ENCODE results near the gene ARHGEF10L.

The ARHGEF10L gene

DNA sequence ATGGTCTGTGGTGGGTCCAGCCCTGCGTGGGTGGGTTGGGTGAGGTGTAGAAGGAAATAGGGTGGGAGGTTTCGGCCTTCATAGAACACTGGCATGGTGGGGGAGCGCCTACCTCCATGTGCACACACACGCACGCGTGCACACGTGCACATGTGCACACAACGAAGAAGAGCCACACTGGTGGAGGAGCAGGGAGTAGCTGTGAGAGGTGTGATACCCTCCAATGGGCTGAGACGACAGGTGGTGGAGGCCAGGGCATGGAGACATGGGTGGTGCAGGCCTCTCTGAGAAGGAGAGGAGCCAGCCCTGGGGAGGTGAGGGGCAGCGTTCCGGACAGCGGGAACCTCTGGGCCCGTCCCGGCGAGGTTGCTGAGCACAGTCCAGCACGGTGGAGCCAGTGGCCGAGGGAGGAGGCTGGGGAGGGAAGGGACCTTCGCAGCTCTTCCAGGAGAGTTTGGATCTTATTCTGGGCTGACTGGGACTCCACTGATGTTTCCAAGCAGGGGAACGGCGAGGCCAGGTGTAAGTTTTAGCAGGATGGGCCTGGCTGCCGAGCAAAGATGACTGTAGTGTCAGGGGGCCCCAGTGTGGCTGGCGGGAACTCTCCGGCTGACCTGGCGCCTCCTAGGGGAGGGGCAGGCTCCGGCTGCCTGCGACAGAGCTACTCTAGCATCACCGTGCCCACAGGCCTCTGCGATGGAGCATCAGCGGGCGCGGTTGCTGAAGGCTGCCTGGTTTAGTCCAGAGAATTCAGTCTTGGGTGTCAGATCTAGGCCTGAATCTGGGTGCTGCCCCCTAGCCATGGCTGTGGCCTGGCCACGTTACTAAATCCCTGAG lies 107.2 kb downstream of the ARHGEF10L start:
- DNase-seq (ENCODE audit: low read depth, low spot score), result no peak
- no peak for TF ChIP-seq CTCF (IDR thresholded peaks at IDR 0.05; ENCODE audit: insufficient read depth, low read length, missing control alignments)
- POLR2A ChIA-PET, result no interaction called here
- no peak overlapping the region for H3K4me3 ChIP-seq (ENCODE audit: low read depth, low read length)
- CTCF ChIA-PET, result interaction anchor here (8.6 kb wide), 1 partner anchor 16 kb away, joined by 65 read pairs; no protein-coding TSS in a partner anchor

DNA sequence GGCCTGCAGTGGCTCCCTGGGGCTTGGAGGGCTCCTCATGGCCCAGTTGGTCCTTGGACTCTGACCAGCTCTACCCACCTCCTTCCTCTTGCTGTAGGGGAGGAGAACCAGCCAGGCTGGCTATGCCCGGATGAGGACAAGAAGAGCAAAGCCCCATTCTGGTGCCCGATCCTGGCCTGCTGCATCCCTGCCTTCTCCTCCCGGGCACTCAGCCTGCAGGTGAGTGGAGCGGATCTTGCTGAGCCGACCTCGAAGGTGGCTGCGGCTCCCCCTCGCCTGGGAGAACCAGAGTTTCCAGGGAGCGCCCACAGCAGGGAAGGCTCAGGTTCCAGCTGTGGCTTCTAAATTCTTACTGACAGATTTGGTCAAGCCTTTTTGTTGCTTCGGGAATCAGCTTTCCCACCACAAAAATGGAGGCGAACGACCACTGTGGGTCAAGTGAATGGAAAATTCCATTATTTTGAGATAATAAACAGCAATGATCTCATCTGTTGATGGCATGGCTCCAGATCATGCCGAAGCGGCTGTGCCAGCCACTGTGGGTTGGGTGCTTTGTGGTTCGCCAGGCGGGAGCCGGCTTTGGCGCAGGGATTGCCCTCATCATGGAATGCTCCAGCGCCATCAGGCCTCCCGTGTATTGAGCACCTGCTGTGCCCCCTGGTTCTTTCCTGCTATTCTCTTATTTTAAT lies 109.1 kb downstream of the ARHGEF10L start:
- ChIA-PET CTCF (interaction anchor here (0.7 to 8.6 kb wide), 5 partner anchors 10 to 452 kb away, joined by 3 to 65 read pairs (median 6); no protein-coding TSS in a partner anchor), POLR2A (no interaction called here)
- H3K4me3 ChIP-seq (ENCODE audit: low read depth, low read length), result no peak overlapping the region
- no peak for TF ChIP-seq CTCF (IDR thresholded peaks at IDR 0.05; ENCODE audit: insufficient read depth, low read length, missing control alignments)
- DNase-seq (ENCODE audit: low read depth, low spot score), result no peak

DNA sequence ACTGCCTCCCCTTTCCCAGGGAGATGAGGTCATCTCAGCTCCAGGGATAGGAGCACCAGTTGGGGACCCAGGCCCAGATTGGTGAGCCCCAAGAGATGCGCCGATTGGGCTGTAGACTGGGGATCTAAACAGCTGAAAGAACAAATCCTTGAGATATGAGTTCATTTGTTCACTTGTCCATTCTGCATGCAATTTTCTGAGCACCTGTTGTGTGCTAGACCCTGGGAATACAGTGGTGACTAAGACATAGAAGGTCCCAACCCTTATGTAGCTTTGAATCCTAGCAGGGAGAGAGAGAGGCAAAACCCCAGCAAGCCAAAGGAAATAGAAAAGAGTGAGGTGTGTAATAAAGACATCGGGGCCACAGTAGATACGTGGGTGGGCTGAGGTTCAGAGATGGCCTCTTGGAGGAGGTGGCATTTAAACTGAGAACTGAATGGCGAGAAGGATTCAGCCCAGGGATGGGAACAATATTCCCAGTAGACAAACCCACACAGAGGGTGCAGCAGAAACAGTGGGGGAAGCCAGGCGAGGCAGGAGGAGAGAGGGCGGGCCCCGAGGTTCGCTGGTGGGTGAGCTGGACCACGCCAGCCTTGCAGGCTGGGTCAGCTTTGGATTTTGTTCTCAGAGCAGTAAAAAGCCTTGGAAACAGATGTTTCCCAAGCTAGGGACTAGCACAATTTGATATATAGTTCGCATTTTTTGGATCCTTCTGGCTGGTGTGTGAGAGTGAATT lies 110.0 kb downstream of the ARHGEF10L start:
- no peak for DNase-seq (ENCODE audit: low read depth, low spot score)
- CTCF ChIA-PET, result interaction anchor here (1.2 to 8.6 kb wide), 5 partner anchors 10 to 451 kb away, joined by 4 to 65 read pairs (median 6); no protein-coding TSS in a partner anchor
- H3K4me3 ChIP-seq (ENCODE audit: low read depth, low read length), result no peak overlapping the region
- no peak for TF ChIP-seq CTCF (IDR thresholded peaks at IDR 0.05; ENCODE audit: insufficient read depth, low read length, missing control alignments)
- POLR2A ChIA-PET, result no interaction called here

DNA sequence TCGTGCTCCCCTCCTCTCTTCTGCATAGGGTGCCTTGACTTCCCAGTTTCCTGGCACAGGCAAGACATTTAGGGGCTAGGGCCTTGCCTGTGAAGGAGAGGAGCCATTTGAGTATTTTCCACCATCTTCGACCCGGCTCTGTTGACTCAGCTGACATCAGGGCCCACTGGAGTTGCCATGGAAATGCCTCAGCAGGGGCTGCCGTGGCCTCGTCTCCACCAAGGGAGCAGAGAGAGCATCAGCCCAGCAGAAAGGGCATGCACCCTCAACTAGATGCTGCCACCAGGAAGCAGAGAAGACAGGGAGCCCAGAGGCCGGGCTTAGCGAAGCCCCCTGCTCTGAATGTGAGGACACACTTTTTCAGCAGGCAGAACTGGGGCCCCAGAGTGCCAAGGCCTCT lies 113.8 kb downstream of the ARHGEF10L start:
- DNase-seq (ENCODE audit: low read depth, low spot score), result no peak
- H3K4me3 ChIP-seq (ENCODE audit: low read depth, low read length), result no peak overlapping the region
- no peak for TF ChIP-seq CTCF (IDR thresholded peaks at IDR 0.05; ENCODE audit: insufficient read depth, low read length, missing control alignments)
- POLR2A ChIA-PET, result no interaction called here
- CTCF ChIA-PET, result interaction anchor here (0.9 to 8.6 kb wide), 13 partner anchors 9 to 447 kb away, joined by 3 to 65 read pairs (median 6); no protein-coding TSS in a partner anchor

DNA sequence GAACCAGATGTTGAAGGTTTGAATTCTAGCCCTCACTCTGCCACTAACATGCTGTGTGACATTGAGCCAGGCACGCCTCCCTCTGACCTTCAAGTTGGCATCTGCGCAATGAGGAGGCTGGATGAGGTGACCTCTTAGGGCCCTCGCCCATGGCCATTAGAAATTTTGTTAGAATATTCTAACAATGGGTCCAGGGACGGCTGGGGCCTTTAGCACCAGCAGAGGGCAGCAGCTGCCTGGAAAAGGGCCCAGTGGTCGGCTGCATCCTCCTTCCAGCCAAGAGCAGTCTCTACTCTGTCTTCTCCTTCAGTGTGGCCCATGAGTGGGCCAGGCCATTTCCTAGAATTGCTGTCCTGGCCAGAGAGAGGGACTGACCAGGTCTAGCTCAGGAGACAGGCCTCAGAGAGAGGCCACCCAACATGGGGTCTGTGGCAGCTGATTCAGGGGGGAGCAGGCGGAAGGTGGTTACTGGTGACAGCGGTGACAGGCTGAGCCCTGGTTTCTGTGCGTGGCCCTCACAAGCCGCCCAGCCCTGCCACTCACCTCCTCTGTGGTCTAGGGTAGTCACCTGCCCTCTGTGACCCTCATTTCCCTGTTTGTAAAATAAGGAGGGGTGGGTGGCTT lies 114.3 kb downstream of the ARHGEF10L start:
- DNase-seq (ENCODE audit: low read depth, low spot score), result no peak
- POLR2A ChIA-PET, result no interaction called here
- TF ChIP-seq CTCF (IDR thresholded peaks at IDR 0.05; ENCODE audit: insufficient read depth, low read length, missing control alignments), result peak; percentile 89
- CTCF ChIA-PET, result interaction anchor here (0.6 to 8.6 kb wide), 22 partner anchors 9 to 928 kb away, joined by 3 to 65 read pairs (median 4); no protein-coding TSS in a partner anchor
- H3K4me3 ChIP-seq (ENCODE audit: low read depth, low read length), result no peak overlapping the region

Data from AG04449 (cell line).